HepG2 (cell line): ENCODE results near the gene PSMB11. TPM values are rescaled to one million over a fixed set of nuclear protein-coding genes. Genes with fewer than 3 reads are reported as not detected.

Source experiments
- BHLHE40 ChIP-seq: IDR thresholded peaks from 2 replicates; pipeline ENCODE4 v1.6.1; 2011; ENCODE audit warnings: low read length, improper control_type of control experiment
- CHD4 ChIP-seq: fragments of 200-600 bp; sonication (generic); IDR thresholded peaks from 2 replicates; pipeline ENCODE4 v1.7.0; 2017; ENCODE audit warnings: mild to moderate bottlenecking, low read length, borderline replicate concordance
- FOXA1 ChIP-seq, 2 experiments: fragments of 450-650 bp in 1 of 2; sonication (generic) in 1 of 2; formaldehyde crosslinking in 1 of 2; IDR thresholded peaks; 2 replicates each; pipeline versions ENCODE4 v1.4.0 to v1.6.1; 2016 to 2020; ENCODE audit warnings: missing genetic modification reagents in 1 of 2
- HNRNPK ChIP-seq: fragments of 200-400 bp; formaldehyde crosslinking; IDR thresholded peaks from 2 replicates; pipeline ENCODE4 v1.6.1; 2018; ENCODE audit warnings: low read length, low read depth, moderate library complexity, mild to moderate bottlenecking; ENCODE audit not compliant: poor library complexity, severe bottlenecking
- RERE ChIP-seq: IDR thresholded peaks from 2 replicates; pipeline ENCODE4 v1.6.1; 2016; ENCODE audit warnings: low read depth, missing genetic modification reagents, missing compliant biosample characterization
- ZNF138 ChIP-seq: sonication (generic); formaldehyde crosslinking; IDR thresholded peaks from 2 replicates; pipeline ENCODE4 v1.5.0; 2020; ENCODE audit warnings: mild to moderate bottlenecking, low read depth, missing genetic modification reagents
- ZNF646 ChIP-seq: sonication (generic); formaldehyde crosslinking; IDR thresholded peaks from 2 replicates; pipeline ENCODE4 v1.9.0; 2021; ENCODE audit warnings: mild to moderate bottlenecking, missing genetic modification reagents
- ZNF724P ChIP-seq: sonication (generic); formaldehyde crosslinking; IDR thresholded peaks from 2 replicates; pipeline ENCODE4 v1.8.0; 2022; ENCODE audit warnings: missing genetic modification reagents, borderline replicate concordance
- polyA plus RNA-seq, 8 experiments: library from polyadenylated mRNA; depleted of rRNA in 3 of 8; stranded (reverse) in 7 of 8; unstranded in 1 of 8; fragments of >200 nt; fragmentation: Illumina TruSeq in 4 of 8; extraction: Trizol in 4 of 8; gene quantifications; 2 replicates each; pipeline versions ENCODE4 v1.2.1 to v1.2.3, GENCODE V29; 2011 to 2016; ENCODE audit warnings: low read depth in 4 of 8, missing spikeins in 1 of 8, mixed read lengths in 1 of 8; ENCODE audit not compliant: insufficient read depth in 1 of 8
- total RNA-seq, 5 experiments: library from RNA; depleted of rRNA; stranded (reverse); fragments of >200 nt; fragmentation: Illumina TruSeq; extraction: Trizol; gene quantifications; 2 replicates each; pipeline ENCODE4 v1.2.3, GENCODE V29; 2016; ENCODE audit warnings: low read depth in 1 of 5
- TF ChIP-seq, protein P1 (sequence below), 2 experiments: sonication (generic) in 1 of 2; formaldehyde crosslinking in 1 of 2; IDR thresholded peaks; 2 replicates each; pipeline versions ENCODE4 v1.6.1 to v1.9.0; 2014 to 2022; ENCODE audit warnings: antibody characterized with exemption in 1 of 2, borderline replicate concordance in 1 of 2, inconsistent platforms in 1 of 2, low read depth in 1 of 2, missing genetic modification reagents in 1 of 2

Gene PSMB11
- total and polyA plus RNA-seq, 2 of the 13 experiments (the other 11 are each of a cell fraction or from before 2014, with no cell fraction given): not detected

DNA sequence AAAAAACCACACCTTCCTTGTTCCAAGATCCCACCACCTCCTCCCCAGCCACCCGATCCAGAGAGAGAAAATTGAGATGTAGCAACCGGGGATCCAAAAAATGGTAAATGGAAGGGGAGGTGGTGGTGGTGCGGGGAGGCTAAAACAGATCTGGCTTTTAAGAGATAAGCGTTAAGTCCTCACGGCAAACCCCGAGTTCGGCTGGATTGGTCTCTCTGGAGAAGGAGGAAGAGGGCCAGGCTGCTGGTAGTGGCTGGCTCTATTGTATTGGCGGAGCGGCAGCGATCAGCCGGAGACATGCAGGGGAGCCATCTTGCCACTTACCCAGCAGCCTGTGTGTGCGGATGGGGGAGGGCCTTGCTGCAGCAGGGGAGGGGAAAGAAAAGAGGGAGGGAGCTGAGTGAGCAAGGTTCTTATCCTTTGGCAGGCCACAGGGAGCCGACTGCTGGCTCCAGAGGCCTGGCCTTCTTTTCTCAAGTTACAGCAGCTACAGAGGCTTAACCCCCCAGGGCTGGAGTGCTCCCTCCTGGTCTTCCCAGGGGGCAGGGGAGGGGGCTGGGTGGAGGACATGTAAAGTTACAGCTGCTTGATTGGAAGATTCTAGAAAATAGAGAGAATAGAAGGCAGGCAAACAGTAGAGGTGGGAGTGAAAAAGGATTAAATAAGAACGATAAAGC is 29.4 kb downstream of the PSMB11 start (continued):
- no peak for TF ChIP-seq RERE (CRISPR knock-in tag)
- no peak for TF ChIP-seq CHD4
- TF ChIP-seq HNRNPK: no peak
- TF ChIP-seq ZNF724P: no peak; the same call in 1 of the 2 replicates
- no peak for TF ChIP-seq FOXA1 (IDR thresholded peaks at IDR 0.05)
- TF ChIP-seq FOXA1 (CRISPR knock-in tag; IDR thresholded peaks at IDR 0.05): peak; percentile 41; the same call in 1 of the 2 replicates
- no peak for TF ChIP-seq ZNF646
- TF ChIP-seq, protein P1, sequence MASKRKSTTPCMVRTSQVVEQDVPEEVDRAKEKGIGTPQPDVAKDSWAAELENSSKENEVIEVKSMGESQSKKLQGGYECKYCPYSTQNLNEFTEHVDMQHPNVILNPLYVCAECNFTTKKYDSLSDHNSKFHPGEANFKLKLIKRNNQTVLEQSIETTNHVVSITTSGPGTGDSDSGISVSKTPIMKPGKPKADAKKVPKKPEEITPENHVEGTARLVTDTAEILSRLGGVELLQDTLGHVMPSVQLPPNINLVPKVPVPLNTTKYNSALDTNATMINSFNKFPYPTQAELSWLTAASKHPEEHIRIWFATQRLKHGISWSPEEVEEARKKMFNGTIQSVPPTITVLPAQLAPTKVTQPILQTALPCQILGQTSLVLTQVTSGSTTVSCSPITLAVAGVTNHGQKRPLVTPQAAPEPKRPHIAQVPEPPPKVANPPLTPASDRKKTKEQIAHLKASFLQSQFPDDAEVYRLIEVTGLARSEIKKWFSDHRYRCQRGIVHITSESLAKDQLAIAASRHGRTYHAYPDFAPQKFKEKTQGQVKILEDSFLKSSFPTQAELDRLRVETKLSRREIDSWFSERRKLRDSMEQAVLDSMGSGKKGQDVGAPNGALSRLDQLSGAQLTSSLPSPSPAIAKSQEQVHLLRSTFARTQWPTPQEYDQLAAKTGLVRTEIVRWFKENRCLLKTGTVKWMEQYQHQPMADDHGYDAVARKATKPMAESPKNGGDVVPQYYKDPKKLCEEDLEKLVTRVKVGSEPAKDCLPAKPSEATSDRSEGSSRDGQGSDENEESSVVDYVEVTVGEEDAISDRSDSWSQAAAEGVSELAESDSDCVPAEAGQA (IDR thresholded peaks at IDR 0.05; ENCODE audit: low read depth): peak; percentile 80; the same call in 1 of the 2 replicates
- TF ChIP-seq, protein P1 (CRISPR knock-in tag; IDR thresholded peaks at IDR 0.05; ENCODE audit: borderline replicate concordance): no peak
- TF ChIP-seq ZNF138 (CRISPR knock-in tag): 0 out of 2 replicates have a peak, but pooled peaks have one; percentile 21
- TF ChIP-seq BHLHE40: 0 out of 2 replicates have a peak, but pooled peaks have one; percentile 24
